MCF 10A (cell line): ENCODE results near the gene PRELP. TPM values are rescaled to one million over a fixed set of nuclear protein-coding genes. Genes with fewer than 3 reads are reported as not detected.

Experiments
- BruUV-seq: library from RNA; stranded (reverse); fragments of 400-500 nt; replicated peaks from 2 replicates; lab custom pipeline; 2021; lab: Mats Ljungman, UMichigan
- CTCF ChIA-PET: fragments of 300-600 bp; sonication (Branson Sonifier 250); formaldehyde crosslinking; extraction: SDS; loops from one replicate; lab custom pipeline; 2021; ENCODE audit warnings: antibody characterized with exemption, inconsistent platforms; lab: Yijun Ruan, JAX
- POLR2A ChIA-PET: fragments of 300-600, 350-650 bp; sonication (Branson Sonifier 250); formaldehyde crosslinking; extraction: SDS; loops from one replicate; lab custom pipeline; 2020; ENCODE audit warnings: antibody characterized with exemption, inconsistent platforms; lab: Yijun Ruan, JAX
- DNase-seq: peaks from one replicate; pipeline ENCODE4 v3.0.0-alpha.2; 2018; ENCODE audit not compliant: unreplicated experiment
- H3K27ac Mint-ChIP-seq: one replicate; pipeline ENCODE4 v1.8.0; 2022; ENCODE audit warnings: mild to moderate bottlenecking, low read depth, mixed read lengths; ENCODE audit not compliant: unreplicated experiment
- H3K27me3 Mint-ChIP-seq: one replicate; pipeline ENCODE4 v1.8.0; 2022; ENCODE audit warnings: mixed read lengths; ENCODE audit not compliant: insufficient read depth, unreplicated experiment
- H3K36me3 Mint-ChIP-seq: one replicate; pipeline ENCODE4 v1.8.0; 2022; ENCODE audit warnings: mild to moderate bottlenecking, moderate library complexity, mixed read lengths; ENCODE audit not compliant: insufficient read depth, unreplicated experiment
- H3K4me1 Mint-ChIP-seq: one replicate; pipeline ENCODE4 v1.8.0; 2022; ENCODE audit warnings: mixed read lengths; ENCODE audit not compliant: insufficient read depth, unreplicated experiment
- H3K4me3 Mint-ChIP-seq: one replicate; pipeline ENCODE4 v1.8.0; 2022; ENCODE audit warnings: mild to moderate bottlenecking, moderate library complexity, mixed read lengths; ENCODE audit not compliant: unreplicated experiment
- H3K9me3 Mint-ChIP-seq: one replicate; pipeline ENCODE4 v1.8.0; 2022; ENCODE audit warnings: mixed read lengths; ENCODE audit not compliant: unreplicated experiment
- CTCF ChIP-seq: fragments of 200-600 bp; IDR thresholded peaks from one replicate; pipeline ENCODE4 v1.8.0; 2022; ENCODE audit warnings: antibody characterized with exemption, mild to moderate bottlenecking; ENCODE audit not compliant: unreplicated experiment
- intact Hi-C: fragments of 100-400 bp; cut with micrococcal nuclease; formaldehyde crosslinking; loops from 2 replicates; pipeline ENCODE4 v1.14.1; 2022
- total RNA-seq: library from RNA; stranded (reverse); gene quantifications from 2 replicates; pipeline ENCODE4 v1.2.3, GENCODE V29; 2022

Gene PRELP
- total RNA-seq, 1 experiment from 2014 or later = not detected

GRCh38 chr1:203453616-203454015, 22.0 kb upstream of the PRELP start:
- no TSS peak for BruUV-seq
- intact Hi-C loops = no loop called here
- no peaks in the 10 kb centered on the region for H3K4me1 Mint-ChIP-seq
- H3K27me3 Mint-ChIP-seq = peaks cover 93% of the 10 kb centered on the region
- ChIA-PET CTCF (interaction anchor here (0.6 to 5.1 kb wide), 8 partner anchors 9 to 420 kb away, joined by 3 to 41 read pairs (median 4); no protein-coding TSS in a partner anchor), POLR2A (no interaction called here)
- H3K4me3 Mint-ChIP-seq = no peak overlapping the region
- H3K9me3 Mint-ChIP-seq = no peaks in the 10 kb centered on the region
- no peak for TF ChIP-seq CTCF
- H3K27ac Mint-ChIP-seq = no peak overlapping the region
- DNase-seq = no peak
- H3K36me3 Mint-ChIP-seq = no peaks in the 10 kb centered on the region

- H3K27me3 Mint-ChIP-seq = peaks cover 93% of the 10 kb centered on the region
- H3K27ac Mint-ChIP-seq = no peak overlapping the region
- H3K9me3 Mint-ChIP-seq = no peaks in the 10 kb centered on the region
- ChIA-PET CTCF (no interaction called here), POLR2A (interaction anchor here (1.6 kb wide), 1 partner anchor 8 kb away, joined by 5 read pairs; no protein-coding TSS in a partner anchor)
- BruUV-seq = no TSS peak
- no peaks in the 10 kb centered on the region for H3K4me1 Mint-ChIP-seq
- DNase-seq = no peak
- no peak for TF ChIP-seq CTCF
- H3K36me3 Mint-ChIP-seq = no peaks in the 10 kb centered on the region
- H3K4me3 Mint-ChIP-seq = no peak overlapping the region
- intact Hi-C loops = no loop called here
Observed at GRCh38 chr1:203454986-203455471, 20.6 kb upstream of the PRELP start.

- Mint-ChIP-seq H3K4me1 (no peaks in the 10 kb centered on the region), H3K36me3 (no peaks in the 10 kb centered on the region), H3K4me3 (no peak overlapping the region), H3K9me3 (no peaks in the 10 kb centered on the region), H3K27ac (no peak overlapping the region), H3K27me3 (peaks cover 93% of the 10 kb centered on the region)
- POLR2A ChIA-PET = interaction anchor here (1.6 kb wide), 1 partner anchor 9 kb away, joined by 5 read pairs; no protein-coding TSS in a partner anchor
- BruUV-seq = no TSS peak
- CTCF ChIA-PET = interaction anchor here (0.7 to 1.3 kb wide), 3 partner anchors 32 to 237 kb away, joined by 3 read pairs; no protein-coding TSS in a partner anchor
- DNase-seq = no peak
- intact Hi-C loops = no loop called here
- TF ChIP-seq CTCF = no peak
Observed at GRCh38 chr1:203455706-203456105, 19.9 kb upstream of the PRELP start.

- no peak overlapping the region for H3K4me3 Mint-ChIP-seq
- no peaks in the 10 kb centered on the region for H3K9me3 Mint-ChIP-seq
- POLR2A ChIA-PET = interaction anchor here (1.6 kb wide), 1 partner anchor 10 kb away, joined by 5 read pairs; no protein-coding TSS in a partner anchor
- DNase-seq = no peak
- no peak for TF ChIP-seq CTCF
- no TSS peak for BruUV-seq
- CTCF ChIA-PET = interaction anchor here (1.3 kb wide), 1 partner anchor 31 kb away, joined by 3 read pairs; no protein-coding TSS in a partner anchor
- intact Hi-C loops = no loop called here
- H3K27me3 Mint-ChIP-seq = peaks cover 93% of the 10 kb centered on the region
- no peaks in the 10 kb centered on the region for H3K4me1 Mint-ChIP-seq
- H3K27ac Mint-ChIP-seq = no peak overlapping the region
- H3K36me3 Mint-ChIP-seq = no peaks in the 10 kb centered on the region
Observed at GRCh38 chr1:203456577-203456976, 19.0 kb upstream of the PRELP start.
